Lower leg skin (tissue), 3 donors: Measurements from ENCODE around the gene ATP6V0D1.

Source experiments
- POLR2A ChIP-seq, 2 donors: fragments of 450-650 bp; IDR thresholded peaks; one replicate each; pipeline ENCODE4 v1.6.1; 2016 to 2017; ENCODE audit warnings: antibody characterized with exemption in 2 of 2, mild to moderate bottlenecking in 1 of 2, moderate library complexity in 1 of 2
- TF ChIP-seq, protein P1 (sequence below), 3 donors: fragments of 450-650 bp; IDR thresholded peaks; one replicate each; pipeline ENCODE4 v1.5.1; 2016; ENCODE audit warnings: antibody characterized with exemption in 3 of 3, mild to moderate bottlenecking in 3 of 3, moderate library complexity in 2 of 3

DNA sequence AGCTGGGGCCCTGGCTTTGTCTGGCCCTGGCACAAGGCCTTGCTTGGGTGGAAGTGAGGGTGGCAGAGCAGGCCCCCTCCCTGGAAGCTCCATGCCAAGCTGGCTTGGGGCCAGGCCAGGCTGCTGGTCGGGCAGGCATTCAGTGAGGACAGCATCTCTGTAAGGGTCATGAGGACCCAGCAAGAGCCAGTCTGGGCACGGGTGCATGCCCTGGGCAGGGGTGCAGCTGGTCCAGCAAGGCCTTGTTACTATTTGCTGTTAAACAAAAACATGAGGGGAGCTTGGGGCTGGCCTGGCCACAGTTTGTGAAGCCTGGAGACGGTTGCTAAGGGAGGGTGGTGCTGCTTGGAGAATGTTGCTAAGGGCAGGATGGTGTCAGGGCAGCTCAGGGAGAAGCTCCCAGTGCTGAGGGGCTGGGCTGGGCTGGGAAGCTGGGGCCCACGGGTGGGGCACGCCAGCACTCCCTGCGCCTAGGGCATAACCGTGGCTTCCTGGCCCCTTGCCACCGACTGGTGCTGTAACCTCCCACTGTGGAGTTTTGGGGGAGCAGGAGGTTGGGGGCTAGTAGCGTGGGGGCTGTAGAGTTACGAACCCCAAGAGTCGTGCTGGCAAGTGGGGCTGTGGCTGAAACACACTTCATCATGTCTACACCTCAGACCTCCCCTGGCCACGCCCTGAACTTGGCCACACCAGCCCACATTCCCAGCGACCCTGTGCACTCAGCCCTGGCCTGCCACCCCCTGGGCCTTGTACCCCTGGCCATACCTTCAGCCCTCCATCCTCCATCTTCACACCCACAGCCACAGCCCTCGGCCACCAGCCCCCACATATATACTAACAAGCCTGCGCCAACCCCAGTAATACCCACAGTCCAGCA lies 89.3 kb downstream of the ATP6V0D1 start:
- no peak for TF ChIP-seq POLR2A (IDR thresholded peaks at IDR 0.05)
- TF ChIP-seq, protein P1, sequence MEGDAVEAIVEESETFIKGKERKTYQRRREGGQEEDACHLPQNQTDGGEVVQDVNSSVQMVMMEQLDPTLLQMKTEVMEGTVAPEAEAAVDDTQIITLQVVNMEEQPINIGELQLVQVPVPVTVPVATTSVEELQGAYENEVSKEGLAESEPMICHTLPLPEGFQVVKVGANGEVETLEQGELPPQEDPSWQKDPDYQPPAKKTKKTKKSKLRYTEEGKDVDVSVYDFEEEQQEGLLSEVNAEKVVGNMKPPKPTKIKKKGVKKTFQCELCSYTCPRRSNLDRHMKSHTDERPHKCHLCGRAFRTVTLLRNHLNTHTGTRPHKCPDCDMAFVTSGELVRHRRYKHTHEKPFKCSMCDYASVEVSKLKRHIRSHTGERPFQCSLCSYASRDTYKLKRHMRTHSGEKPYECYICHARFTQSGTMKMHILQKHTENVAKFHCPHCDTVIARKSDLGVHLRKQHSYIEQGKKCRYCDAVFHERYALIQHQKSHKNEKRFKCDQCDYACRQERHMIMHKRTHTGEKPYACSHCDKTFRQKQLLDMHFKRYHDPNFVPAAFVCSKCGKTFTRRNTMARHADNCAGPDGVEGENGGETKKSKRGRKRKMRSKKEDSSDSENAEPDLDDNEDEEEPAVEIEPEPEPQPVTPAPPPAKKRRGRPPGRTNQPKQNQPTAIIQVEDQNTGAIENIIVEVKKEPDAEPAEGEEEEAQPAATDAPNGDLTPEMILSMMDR (IDR thresholded peaks at IDR 0.05): no peak
